ENCODE measurements around the gene TPST2.

Gene TPST2

DNA sequence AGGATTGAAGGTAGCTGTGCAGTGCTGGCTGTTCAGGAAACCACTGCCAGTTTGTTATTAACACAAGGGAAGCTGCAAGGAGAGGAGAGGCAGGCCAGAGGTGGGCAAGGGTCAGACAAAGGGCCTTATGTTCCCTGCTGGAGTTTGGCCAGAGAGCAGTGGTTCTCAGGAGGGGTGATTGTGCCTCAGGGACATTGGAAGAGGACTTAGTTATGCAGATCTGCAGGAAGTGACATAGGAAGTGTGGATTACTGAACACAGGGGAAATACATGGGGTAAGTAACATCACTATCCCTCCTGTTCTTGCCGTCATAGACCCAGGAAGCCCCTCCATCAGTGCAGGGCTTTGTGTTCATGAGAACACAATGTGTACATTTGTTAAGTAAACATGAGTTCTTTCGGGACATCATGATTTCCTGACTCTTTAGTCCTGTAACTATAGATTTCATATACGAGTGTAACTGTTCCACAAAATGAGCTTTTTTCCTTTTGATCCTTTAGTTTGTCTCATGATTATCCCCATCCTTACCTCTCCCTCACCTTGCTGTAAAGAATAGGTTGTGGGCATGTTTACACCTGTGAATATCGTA is 100.4 kb downstream of the TPST2 start:
- DNase-seq (ENCODE audit: low spot score) = no peak

DNA sequence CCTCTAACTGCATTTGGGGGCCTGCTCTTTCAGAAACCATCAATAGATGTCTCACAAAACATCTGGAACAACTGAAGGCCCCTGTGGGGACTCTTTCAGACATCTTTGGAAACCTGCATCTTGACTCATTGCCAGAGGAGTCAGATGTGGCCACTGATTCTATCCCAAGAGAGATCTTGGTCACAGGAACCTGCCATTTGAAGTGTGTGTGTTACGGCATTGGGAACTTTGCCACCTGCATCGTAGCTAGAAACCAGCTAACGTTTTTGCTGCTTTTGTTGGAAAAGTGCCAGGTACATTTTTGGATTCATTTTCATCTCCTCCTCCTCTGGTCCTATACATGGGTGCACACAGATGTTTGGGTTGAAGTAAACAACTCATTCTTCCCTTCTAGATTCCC is 101.9 kb downstream of the TPST2 start:
- no peak for DNase-seq (ENCODE audit: low spot score)

- DNase-seq (ENCODE audit: low spot score) = no peak
Measured at GRCh38 chr22:26486394-26486793, 103.5 kb downstream of the TPST2 start.

GRCh38 chr22:26485806-26486390 is 104.0 kb downstream of the TPST2 start:
- DNase-seq (ENCODE audit: low spot score) = no peak

- DNase-seq (ENCODE audit: low spot score) = no peak
Measured at GRCh38 chr22:26485013-26485412, 104.9 kb downstream of the TPST2 start.

DNA sequence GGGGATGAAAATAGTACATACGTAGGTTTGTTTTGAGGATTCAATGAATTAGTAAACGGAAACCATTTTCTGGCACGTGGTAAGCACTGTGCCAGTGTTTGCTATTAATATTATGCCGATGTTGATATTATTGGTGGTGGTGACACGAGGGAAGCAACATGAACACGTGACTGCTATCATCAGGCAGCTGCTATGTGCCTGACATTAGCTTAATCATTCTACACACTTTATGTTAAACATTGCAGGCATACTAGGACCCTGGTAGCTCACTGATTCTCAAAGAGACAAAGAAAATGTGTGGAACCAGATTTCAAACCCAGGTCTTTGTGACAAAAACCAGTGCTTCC is 105.6 kb downstream of the TPST2 start:
- no peak for DNase-seq (ENCODE audit: low spot score)

DNA sequence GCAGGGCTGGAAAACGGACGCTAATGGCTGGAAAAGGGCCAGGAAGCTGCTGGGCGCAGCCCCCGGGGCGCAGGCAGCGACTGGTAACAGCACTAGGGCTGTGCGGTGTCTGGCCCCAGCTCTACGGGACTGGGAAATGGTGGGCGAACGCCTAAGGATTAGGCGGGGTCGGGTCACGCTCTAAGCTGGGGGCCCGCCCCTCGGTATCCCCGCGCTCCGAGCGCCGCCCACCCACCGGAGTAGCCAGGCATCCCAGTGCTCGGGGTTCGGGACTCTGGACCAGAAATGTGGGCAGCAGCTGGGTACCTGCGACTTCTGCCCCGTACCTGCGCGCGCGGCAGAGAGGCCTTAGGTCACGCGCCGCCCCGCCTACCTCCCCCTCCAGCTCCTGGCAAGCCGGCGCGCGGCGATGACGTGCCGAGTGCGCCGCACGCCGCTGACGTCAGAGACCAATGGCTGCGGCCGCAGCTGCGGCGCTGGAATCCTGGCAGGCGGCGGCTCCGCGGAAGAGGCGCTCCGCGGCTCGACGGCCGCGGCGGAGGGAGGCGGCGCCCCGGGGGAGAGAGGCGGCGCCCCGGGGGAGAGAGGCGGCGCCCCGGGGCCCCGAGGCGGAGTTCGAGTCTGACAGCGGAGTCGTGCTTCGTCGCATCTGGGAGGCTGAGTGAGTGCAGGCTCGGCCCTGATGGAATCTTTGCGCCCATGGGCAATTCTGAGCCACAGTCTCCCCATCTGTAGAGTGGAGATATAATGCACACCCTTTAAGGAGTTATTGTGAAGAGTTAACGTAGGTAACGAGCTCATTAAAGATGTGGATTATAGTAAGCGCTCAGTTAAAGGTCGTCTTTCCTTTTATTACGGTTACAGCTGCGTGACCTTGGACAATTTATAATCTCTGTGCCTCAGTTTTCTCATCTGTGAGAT is 106.2 kb downstream of the TPST2 start, which contains the start of the genes HPS4 and SRRD:
TSS of gene HPS4 (minus strand) at position 345 of the 921 bp plus-strand sequence. CDS start 2,021 bp downstream, outside the sequence.
TSS of gene SRRD (plus strand) at position 439 of the 921 bp plus-strand sequence. CDS start at position 453, 14 bp downstream.
- peak; percentile 95 for DNase-seq (ENCODE audit: low spot score)

DNA sequence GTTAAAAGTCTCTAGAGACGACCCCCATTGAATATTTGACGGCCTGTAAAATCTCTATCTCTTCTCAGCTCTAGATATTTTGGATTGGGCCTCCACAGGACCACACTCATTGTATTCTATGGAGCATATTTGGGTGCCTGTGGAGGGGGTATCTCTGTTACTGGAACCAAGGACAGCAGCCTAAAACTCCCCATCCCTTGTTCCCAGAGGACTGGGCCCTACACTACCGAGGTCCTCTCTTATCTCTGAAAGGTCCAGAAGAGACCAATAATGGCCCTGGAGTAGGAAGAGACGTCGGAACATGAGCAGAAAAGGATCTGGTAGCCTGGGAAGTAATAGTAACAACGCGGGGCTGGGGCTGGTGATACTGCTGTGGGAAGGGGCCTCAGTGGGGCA is 106.9 kb downstream of the TPST2 start:
- DNase-seq (ENCODE audit: low spot score) = no peak

GRCh38 chr22:26482161-26482560 is 107.8 kb downstream of the TPST2 start:
- DNase-seq (ENCODE audit: low spot score) = no peak

GRCh38 chr22:26481694-26482093 is 108.2 kb downstream of the TPST2 start:
- no peak for DNase-seq (ENCODE audit: low spot score)

DNA sequence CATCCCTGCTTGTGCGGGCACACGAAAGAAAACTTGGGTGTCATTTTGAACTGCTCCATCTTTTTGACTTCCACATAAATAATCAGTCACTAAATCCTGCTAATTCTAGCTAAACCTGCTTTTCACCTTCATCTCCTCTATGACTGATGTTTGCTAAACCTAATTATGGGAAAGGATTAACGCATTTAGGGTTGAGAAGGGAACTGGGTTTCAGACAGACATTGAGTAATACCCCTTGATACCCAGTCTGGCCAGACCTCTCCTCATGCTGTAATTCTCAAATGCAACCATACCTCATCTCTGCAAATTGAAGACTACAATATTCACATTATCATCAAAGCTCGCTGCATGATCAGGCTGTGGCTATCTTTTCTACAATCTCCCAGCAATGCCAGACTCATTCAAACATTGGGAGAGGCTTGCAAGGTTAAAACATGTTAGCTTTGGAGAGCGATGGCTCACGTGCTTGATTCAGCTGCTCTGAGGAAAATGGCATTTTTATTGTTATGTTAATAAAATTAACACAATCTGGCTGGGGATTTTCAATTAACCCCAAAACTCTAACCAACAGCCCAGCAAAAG is 108.7 kb downstream of the TPST2 start:
- no peak for DNase-seq (ENCODE audit: low spot score)

- DNase-seq (ENCODE audit: low spot score) = no peak
Measured at GRCh38 chr22:26480611-26480932, 109.4 kb downstream of the TPST2 start.

- DNase-seq (ENCODE audit: low spot score) = no peak
Measured at GRCh38 chr22:26479792-26480610, 109.9 kb downstream of the TPST2 start.

DNA sequence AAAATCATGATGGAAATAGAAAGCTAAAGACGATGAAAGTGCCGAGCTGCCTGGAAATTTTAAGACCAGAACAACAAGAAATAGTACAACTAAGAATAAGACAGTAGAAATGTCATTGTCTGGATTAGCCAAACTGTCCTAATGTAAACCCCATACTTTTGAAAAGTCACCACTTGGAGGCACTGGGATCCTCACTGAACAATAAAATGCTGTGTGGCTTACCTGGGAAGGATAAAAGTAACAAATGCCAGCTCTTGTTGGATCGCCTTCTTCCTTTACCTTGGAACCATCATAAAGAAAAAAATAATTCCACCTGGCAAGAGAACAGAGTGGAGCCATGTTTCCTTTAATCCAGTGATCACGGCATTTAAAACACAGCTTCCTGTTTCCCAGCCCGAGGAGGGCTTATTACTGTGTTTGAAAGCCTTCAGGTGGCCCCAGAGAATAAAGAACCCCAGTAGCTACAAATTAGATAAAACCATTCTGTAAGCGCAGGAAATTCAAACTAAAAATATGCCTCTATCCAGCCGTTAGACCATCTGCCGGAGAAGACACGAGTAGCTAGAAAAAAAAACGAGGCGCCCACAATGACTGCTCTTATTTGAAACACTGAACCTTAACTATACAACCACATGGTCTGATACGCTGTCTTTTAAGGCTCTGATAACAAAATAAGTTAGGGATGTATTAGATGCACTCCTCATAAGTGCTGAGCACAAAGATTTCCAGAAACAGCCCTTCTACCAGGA is 110.7 kb downstream of the TPST2 start:
- no peak for DNase-seq (ENCODE audit: low spot score)

GRCh38 chr22:26477341-26477731 is 112.6 kb downstream of the TPST2 start:
- no peak for DNase-seq (ENCODE audit: low spot score)

DNA sequence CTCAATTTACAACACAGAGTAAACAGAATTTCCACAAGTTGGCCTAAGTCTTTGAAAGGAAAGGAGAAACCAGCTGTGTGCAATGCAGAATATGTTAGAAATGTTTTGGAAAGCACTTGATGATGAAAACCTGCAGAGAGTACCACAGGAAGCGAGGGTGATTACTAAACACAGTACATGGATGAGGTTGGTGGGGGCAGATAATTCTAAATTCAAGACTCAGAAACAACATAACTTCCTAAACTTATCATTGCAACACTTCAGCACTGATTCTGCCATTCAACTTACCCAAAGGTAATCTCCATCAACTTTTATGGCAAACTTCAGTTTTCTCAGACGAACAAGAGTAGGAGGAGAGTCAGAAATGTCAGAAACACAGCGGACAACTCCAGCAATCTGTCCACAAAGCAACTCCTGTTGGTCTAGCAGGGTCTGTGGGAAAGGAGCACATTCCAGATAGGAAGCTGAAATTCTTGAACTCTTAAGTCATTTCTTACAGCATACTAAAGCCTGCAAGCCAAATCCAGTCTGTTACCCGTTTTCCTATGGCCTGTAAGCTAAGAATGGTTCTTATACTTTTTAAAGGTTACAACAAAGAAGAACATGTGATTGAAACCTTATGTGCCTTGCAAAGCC is 113.1 kb downstream of the TPST2 start:
- no peak for DNase-seq (ENCODE audit: low spot score)

DNA sequence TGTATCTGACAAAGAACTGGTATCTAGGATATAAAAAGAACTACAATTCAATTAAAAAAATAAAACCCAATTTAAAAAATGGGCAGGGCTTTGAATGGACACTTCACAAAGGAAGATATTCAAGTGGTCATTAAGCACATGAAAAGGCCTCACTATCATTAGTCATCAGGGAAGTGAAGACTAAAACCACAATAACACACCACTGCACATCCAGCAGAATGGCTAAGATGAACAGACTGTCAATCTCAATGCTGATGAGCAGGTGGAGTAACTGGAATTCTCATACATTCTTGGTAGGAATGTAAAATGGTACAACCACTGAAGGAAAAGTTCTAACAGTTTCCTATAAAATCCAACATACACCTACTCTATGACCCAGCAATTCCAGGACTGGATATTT is 115.2 kb downstream of the TPST2 start:
- DNase-seq (ENCODE audit: low spot score) = no peak

All from ecto neural progenitor cell (in vitro differentiated cells).